ENCODE results near the gene NMT1.

Gene NMT1

GRCh38 chr17:45137561-45138305 is 76.6 kb downstream of the NMT1 start:
- DNase-seq = no peak

GRCh38 chr17:45138911-45139532 is 77.9 kb downstream of the NMT1 start:
- no peak for DNase-seq

GRCh38 chr17:45139533-45139920 is 78.4 kb downstream of the NMT1 start:
- DNase-seq = no peak

GRCh38 chr17:45143094-45143670 is 82.1 kb downstream of the NMT1 start:
- no peak for DNase-seq

- peak; percentile 92 for DNase-seq
Observed at GRCh38 chr17:45143767-45144198, 82.7 kb downstream of the NMT1 start.

GRCh38 chr17:45144199-45145034 is 83.3 kb downstream of the NMT1 start:
- no peak for DNase-seq

- no peak for DNase-seq
Observed at GRCh38 chr17:45145035-45145389, 83.9 kb downstream of the NMT1 start.

GRCh38 chr17:45146166-45146565 is 85.0 kb downstream of the NMT1 start:
- DNase-seq = no peak

- DNase-seq = no peak
Observed at GRCh38 chr17:45146592-45146889, 85.4 kb downstream of the NMT1 start.

- DNase-seq = peak; percentile 82
Observed at GRCh38 chr17:45146890-45147580, 85.9 kb downstream of the NMT1 start.

GRCh38 chr17:45147581-45148182 is 86.6 kb downstream of the NMT1 start:
- peak; percentile 98 for DNase-seq

GRCh38 chr17:45148183-45149036 is 87.3 kb downstream of the NMT1 start, which contains the start of gene HEXIM1:
HEXIM1 (plus strand) TSS chr17:45148475; CDS start chr17:45149191, 716 bp downstream.
- peak; percentile 100 for DNase-seq

GRCh38 chr17:45149037-45149668 is 88.0 kb downstream of the NMT1 start:
- peak; percentile 86 for DNase-seq

- DNase-seq = peak; percentile 59
Observed at GRCh38 chr17:45149669-45150664, 88.8 kb downstream of the NMT1 start.

GRCh38 chr17:45150911-45151809 is 90.0 kb downstream of the NMT1 start:
- DNase-seq = no peak

- no peak for DNase-seq
Observed at GRCh38 chr17:45155029-45155428, 93.9 kb downstream of the NMT1 start.

GRCh38 chr17:45155483-45155882 is 94.4 kb downstream of the NMT1 start:
- no peak for DNase-seq

GRCh38 chr17:45156242-45156641 is 95.1 kb downstream of the NMT1 start:
- DNase-seq = no peak
